ENCODE results near the gene TBC1D16. TPM values are rescaled to one million over a fixed set of nuclear protein-coding genes. Genes with fewer than 3 reads are reported as not detected.

TBC1D16 gene
- total RNA-seq, 1 donor from 2014 or later, result 33.4 TPM

DNA sequence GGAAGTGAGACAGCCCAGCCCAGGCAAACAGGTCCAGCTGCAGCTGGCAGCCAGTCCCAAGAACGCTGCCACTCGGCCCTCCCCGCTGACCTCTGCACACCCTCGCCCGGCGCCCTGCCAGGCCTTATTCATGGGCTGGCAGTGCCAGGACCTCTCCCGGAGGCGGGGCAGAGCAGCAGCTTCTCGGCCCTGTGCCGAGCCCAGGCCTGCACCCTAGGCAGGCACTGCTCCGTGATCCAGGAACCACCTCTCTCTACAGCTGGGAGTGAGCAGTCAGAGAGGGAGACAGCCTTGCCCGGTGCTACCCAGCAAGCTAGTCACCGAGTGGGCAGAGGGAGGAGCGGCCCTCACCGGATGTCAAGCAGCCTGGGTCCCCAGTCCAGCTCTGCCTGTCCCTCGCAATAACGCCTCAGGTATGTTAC, 116.5 kb downstream of the TBC1D16 start:
- peak; percentile 96 for DNase-seq (ENCODE audit: low read depth)

DNA sequence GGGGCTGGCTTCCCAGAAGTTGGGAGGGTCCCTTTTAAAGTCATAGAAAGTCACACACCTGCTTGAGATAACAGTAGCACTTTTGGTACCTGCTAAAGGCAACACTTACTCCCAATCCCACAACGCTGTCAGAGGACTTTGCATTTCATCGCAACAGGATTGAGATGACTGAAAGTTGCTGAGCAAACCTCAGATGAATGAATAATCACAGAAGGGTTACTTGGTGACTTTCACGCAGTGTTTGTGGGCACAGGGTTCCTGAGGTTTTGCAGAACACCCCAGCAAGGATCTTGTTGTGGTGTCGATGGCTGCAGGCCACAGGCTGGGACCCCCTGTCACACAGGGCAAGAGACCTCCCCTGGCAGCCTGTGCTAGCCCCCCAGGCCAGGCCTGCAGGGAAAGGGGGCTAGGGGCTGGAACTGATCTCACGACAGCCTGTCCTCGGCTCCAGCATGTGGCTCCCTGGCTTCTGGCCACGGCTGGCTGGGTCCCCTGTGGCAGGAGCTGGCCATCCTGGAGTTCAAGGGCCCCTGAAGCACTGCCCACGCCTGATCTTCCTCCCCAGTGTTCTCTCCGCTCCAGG, 117.0 kb downstream of the TBC1D16 start:
- no peak for DNase-seq (ENCODE audit: low read depth)

DNA sequence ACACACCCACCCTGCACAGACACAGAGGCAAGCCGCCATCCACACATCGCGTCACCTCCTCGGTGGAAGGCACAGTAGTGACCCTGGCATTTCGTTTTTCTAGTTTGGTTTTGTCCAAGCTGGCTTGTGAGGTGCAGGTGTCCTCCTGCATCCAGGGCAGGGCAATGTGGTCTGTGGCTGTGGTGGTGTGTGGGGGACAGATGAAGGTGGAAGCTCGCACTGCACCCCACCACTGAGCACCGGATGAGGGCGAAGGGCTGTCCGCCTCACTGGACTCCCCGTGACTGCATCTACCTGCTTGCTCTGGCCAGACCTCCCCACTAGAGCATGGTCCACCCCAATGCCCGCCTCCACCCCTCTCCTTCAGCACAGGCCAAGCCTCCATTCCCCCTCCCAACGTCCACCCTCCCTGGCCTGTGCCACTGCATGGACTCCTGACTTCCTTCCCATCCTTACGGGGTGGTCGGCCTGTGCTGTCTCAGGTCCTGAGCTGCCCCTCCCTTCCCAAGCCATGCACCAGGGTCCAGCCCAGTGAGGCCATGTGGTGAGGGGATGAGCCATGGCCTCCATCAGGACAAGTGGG, 117.7 kb downstream of the TBC1D16 start:
- DNase-seq (ENCODE audit: low read depth), result no peak

DNA sequence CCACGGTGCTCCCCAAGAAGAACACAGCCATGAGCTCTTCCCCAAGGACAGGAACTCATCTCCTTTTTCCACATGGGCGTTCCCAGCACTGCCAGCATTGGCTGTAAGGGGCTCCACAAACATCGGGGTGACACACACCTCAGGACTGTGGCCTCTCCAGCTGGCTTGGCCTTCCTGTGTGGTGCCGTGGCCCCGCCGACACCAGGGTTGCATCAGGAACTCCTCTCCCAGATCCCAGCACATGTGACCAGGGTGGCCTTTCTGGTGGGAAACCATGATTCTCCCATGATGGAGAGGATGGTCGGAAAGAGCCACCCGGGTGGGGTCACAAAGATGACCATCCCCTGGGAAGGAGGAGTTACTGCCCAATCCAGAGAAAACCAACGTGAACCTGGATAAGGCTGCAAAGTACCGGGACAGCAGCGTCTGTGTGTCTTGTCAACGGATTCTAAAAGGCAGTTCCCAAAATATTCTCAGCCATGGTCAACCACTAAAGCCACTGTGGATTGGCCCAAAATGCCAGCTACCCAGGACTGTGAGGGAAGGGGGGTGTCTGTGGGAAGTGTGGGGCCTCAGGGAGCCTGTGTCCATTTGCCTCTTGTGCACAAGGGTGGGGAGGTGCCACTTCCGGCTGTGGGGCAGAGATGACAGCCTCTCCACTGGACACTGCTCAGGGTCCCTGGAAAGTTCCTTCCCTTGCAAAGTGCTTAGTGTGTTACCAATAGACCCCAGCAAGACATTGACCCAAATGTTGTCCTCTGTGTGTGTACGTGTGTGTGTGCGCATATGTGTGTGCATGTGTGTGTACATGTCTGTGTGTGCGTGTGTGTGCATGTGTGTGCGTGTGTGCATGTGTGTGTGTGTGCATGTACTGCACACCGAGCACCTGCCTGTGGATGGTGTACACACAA, 118.4 kb downstream of the TBC1D16 start:
- peak; percentile 90 for DNase-seq (ENCODE audit: low read depth)

DNA sequence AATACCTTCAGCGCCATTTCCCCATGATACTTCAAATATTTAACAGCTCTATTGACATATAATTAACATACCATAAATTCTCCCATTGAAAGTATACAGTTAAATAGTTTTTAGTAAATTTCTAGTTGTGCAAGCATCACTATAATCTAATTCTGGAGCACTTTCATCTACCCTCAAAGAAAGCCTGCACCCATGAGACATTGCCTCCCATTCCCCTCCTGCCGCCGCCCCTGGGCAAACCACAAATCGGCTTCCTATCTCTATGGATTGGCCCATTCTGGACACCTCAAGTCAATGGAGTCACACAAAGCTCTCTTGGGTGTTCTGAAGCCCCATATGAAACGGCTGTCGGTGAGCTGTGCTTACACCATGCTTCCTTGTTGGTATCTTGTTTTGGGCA, 119.2 kb downstream of the TBC1D16 start:
- no peak for DNase-seq (ENCODE audit: low read depth)

DNA sequence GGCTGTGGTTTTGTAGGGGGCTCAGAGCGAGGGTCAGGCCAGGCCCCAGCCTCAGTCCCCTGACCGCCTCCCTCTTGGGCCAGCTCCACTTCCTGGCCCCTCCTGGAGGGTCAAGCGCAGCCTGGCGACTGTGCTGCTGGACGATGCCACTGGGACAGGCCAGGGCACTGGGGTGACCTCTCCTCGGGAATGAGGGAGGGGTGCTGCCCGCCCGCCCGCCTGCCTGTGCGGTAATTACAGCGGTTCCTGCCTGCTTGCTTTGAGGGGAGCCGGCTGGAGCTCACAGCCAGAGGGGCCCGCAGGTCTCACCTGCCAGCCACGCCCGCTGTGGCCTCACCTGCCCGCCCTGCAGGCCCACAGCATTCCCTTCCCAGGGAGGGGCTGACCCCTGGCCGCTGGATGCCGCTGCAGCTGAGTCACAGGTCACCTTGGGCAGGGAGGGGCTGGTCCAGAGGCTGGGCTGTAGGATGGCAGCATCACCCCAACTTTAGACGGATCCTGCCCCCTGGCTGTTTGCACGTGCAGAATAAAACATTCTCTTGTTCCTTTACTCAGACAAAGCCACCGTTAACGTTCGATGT, 119.7 kb downstream of the TBC1D16 start:
- DNase-seq (ENCODE audit: low read depth), result peak; percentile 35

GRCh38 chr17:79914813-79915740, 120.6 kb downstream of the TBC1D16 start:
- peak; percentile 59 for DNase-seq (ENCODE audit: low read depth)

DNA sequence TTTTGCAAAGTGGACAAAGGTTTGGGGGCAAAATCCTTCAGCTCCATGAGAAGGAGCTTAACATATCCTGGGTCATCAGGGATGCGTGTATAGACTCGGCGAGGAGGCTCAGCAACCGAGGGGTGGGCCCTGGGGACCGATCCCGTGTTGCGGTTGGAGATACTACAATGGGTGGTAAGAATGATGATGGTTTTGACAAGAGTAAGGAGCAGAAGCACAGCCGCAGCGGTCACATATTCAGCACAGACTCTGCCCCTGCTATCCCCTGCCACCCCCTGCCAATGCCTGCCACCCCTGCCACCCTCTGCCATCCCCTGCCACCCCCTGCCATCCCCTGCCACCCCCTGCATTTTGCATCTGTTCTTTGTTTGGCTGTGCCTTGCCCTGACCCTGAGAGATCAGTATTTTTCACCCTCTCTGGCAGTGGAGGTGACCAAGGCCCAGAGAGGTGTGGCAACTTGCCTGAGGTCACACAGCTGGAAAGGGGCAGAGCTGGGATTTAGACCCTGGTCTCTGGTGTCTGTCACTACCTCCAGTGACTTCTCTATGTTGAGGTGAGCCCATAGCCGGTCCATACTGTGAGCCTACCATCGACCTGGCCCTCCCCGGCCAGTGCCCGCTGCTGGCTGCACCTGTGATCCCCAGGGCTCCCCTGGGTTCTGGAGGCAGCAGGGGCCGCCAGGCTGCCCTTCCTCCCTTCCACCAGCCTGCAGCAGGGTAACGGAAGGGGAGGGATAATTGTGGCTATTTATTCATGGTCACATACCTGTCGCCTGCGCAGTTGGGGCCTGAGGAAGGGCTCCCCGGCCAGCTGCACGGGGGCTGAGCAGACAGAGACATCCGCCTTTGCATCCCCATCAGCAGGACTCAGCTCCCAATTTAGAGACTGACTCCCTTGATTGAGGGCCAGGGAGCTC, 121.5 kb downstream of the TBC1D16 start:
- no peak for DNase-seq (ENCODE audit: low read depth)

- DNase-seq (ENCODE audit: low read depth), result no peak
Observed at GRCh38 chr17:79913451-79913850, 122.2 kb downstream of the TBC1D16 start.

DNA sequence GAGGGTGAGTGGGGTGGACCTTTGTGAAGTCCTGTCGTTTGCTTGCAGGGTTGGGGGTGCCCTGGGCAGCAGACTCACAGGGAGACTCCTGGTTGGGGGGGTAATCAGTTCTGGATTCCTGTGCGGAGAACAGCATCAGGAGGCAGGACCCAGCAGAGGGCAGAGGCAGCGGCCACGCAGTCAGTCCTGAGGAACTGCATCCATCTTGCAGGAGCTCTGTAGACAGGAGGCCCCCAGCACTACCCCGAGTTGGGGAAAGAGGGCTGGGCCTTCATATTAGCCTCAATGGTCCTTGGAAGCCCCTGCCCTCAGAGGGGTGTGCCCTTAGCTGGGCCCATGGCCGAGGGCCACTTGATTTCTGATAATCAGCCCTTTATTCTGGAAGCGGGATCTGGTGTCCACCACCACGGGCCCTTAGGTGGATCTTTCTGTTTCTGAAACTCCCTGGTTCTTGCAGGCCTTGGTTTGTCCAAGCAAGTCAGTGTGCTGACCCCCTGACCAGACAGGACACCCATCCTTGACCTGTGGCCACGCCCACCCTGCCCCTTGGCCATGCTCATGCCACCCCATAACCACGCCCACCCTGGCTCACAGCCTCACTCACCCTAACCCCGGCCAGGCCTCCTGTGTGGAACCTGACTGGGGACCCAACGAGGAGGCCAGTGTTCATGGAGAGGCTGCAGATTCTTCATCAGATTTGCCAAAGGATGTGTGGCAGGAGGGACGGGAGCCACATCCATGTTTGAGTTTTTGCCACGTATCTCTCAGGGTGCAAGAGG, 122.9 kb downstream of the TBC1D16 start:
- DNase-seq (ENCODE audit: low read depth), result no peak

GRCh38 chr17:79911430-79912399, 124.0 kb downstream of the TBC1D16 start:
- DNase-seq (ENCODE audit: low read depth), result no peak

DNA sequence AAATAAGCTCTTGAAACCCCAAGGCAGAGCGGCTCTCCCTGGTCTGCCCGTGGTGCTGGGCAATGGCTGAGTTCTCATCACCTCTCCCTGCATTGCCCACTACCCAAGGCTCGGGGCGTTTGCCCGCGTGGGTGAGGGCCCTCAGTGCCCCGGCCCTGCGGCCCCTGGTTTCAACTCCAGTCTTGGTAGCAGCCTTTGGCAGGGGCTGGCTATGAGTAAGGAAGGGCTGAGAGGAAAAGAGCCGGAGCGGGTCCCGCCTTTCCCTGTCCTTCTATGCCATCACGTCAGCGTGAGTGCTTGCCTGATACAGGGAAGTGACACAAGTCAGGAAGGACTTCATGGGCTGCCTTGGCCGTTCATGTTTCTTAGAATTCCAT, 124.7 kb downstream of the TBC1D16 start:
- DNase-seq (ENCODE audit: low read depth), result no peak

DNA sequence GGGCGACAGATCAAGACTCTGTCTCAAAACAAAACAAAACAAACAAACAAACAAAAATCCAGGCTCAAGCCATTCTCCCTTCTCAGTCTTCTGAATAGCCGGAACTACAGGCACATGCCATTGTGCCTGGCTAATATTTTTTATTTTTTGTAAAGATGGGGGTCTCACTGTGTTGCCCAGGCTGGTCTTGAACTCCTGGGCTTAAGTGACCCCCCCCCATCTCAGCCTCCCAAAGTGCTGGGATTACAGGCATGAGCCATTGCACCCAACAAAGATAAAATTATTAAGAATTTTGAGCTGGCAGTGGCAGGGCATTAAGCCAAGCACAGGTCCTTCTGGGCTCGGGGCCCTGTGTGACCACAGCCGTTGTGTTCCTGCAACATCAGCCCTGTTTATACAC, 126.6 kb downstream of the TBC1D16 start:
- DNase-seq (ENCODE audit: low read depth), result no peak

GRCh38 chr17:79907850-79908249, 127.8 kb downstream of the TBC1D16 start:
- no peak for DNase-seq (ENCODE audit: low read depth)

DNA sequence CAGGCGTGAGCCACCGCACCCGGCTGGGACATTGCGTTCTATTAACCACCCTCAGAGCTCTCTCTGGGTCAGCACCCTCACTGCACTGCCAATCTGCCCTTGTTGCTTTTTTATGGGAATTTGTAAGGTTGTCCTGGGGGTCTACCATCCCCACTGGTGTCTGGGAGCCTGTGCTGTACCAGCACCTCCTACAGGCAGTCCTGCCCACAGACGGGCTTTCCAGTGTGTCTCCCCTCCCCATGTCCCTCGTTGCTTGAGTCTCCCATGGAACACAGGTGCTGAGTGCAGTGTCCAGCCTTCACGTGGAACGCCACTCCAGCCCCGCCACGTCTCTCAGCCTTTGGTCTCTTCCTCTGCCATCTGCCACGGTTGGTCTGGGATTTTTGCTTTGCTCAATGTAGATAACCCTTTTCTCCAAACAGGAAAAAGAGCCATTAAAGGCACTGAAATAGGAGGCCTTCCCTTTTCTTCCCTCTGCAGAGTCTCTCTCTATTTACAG, 128.4 kb downstream of the TBC1D16 start:
- DNase-seq (ENCODE audit: low read depth), result no peak

GRCh38 chr17:79905832-79906231, 129.8 kb downstream of the TBC1D16 start:
- DNase-seq (ENCODE audit: low read depth), result no peak

- DNase-seq (ENCODE audit: low read depth), result no peak
Observed at GRCh38 chr17:79904865-79905264, 130.8 kb downstream of the TBC1D16 start.
